Cerebellar cortex (tissue), 1 donor: Measurements from ENCODE around the gene CTAG2.
"Not testable (repeated sequence)": the region's sequence is repeated elsewhere in the genome, so short reads cannot be mapped to it uniquely, and the experiment has no call there.

Source experiments
- DNase-seq: peaks from one replicate; pipeline ENCODE4 v3.0.0-alpha.2; 2015; ENCODE audit warnings: low spot score

CTAG2 gene

DNA sequence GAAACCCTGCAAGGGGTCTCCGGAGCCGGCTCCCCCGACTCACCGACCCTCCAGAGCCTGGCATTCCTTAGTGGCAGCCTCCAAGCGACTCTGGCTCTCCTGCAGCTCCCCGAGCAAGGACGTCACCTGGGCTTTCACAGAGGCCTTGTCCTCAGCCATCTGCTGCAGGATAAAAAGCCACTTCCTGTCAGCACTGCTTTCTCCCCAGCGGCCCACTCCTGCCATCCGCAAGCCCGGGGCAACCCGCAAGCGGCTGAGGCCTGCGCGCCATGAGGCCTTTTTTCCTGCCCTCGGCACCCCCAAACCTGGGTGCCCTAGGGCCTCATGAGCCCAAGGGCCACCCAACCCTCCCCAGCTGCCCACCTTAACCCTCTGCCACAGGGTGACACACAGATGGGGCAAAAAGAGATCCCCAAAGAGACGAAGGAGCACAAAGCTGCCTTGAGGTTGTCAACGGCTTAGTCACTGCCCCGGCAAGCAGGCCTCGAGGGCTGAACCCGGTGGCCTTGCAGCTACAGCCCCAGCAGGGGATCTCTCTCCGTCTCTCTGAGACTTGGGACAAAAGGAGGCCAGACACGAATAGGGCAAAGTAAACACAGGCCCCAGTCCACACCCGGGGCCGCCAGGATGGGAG lies 7.5 kb downstream of the CTAG2 start:
- DNase-seq = not testable (repeated sequence)

DNA sequence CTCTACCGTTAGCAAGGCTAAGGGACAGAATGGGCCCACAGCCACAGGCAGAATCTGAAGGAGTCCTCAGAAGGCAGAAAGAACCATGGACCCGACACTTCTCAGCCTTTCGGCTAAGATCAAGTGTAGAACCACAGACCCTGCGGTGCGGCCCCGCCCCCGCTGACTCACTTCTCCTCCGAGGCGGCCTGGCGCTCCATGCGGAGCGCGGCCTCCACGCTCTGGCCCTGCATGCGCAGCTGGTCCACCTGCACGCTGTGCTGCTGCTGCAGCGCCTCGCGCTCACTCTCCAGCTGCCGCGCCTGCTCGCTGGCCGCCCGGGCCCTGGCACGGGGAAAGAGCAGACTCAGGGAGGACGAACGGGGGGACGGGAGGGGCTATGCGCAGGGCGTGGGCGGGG lies 9.7 kb downstream of the CTAG2 start:
- DNase-seq = not testable (repeated sequence)

DNA sequence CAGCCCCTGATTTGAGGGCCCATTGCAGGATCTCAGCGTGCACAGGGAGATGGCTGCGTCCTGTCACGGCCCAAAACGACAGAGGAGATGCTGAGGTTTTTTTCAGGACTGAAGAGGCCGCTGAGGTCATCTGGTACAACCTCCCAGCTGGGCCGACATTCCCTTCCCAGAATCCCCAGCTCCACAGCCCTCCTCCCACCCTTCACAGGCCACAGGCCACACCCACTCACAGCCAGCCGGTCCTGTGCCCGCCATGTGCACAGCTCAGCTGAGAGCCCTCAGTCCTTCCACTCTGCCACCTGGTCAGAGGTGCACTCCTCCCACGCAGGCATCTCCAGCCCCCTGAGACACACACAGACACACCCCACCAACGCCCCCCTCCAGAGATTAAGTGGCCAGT lies 11.6 kb downstream of the CTAG2 start:
- not testable (repeated sequence) for DNase-seq

DNA sequence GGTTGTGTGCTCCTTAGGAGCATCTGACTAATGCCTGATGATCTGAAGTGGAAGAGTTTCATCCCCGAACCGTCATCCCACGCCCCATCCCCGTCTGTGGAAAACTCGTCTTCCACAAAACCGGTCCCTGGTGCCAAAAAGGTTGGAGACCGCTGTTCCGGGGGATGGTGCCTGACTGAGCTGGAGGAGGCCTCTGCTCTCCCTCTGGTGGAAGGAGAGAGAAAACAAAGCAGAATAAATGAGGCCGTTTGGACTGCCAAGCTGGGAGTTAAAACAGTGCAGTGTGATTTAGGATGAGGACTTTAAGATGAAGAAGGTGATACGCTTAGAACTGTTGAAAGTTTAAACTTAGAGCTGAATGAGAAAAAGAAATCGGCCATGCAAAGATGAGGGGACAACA lies 19.7 kb downstream of the CTAG2 start:
- DNase-seq = not testable (repeated sequence)

DNA sequence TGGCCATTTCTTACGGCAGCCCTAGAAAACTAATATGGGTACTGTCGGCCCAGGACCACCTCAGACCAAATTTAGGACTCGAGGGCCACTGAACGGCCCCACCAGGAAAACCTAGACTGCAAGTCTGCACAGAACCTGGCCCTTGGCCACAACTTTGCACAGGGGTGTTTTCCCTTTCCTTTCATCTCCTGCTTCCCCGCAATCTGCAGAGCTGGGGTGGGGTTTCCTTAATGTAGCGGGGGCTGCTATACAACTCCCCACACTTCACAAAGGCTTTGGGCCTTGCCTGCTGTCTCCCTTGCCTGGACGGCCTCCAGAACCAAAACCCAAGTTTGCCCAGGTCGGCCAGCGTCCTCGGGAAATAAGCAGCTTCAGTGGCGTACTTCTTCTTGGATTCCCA lies 22.4 kb downstream of the CTAG2 start:
- not testable (repeated sequence) for DNase-seq

DNA sequence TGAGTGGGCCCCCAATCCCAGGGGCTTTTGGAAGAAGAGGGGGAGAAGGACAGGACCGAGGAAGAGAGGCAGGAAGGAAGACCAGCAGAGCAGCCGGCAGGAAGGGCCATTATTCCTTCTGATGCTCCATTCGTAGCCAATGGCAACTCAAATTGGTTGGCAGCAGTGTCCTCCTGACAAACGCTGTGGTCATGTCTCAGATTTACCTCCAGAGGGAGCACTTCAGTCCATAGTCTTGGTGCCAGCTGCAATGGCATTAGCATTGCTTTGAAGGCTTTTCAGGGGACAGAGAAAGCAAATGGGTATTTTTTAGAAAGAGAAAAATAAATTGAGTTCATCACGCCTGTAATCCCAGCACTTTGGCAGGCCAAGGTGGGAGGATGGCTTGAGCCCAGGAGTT lies 24.4 kb downstream of the CTAG2 start:
- not testable (repeated sequence) for DNase-seq

DNA sequence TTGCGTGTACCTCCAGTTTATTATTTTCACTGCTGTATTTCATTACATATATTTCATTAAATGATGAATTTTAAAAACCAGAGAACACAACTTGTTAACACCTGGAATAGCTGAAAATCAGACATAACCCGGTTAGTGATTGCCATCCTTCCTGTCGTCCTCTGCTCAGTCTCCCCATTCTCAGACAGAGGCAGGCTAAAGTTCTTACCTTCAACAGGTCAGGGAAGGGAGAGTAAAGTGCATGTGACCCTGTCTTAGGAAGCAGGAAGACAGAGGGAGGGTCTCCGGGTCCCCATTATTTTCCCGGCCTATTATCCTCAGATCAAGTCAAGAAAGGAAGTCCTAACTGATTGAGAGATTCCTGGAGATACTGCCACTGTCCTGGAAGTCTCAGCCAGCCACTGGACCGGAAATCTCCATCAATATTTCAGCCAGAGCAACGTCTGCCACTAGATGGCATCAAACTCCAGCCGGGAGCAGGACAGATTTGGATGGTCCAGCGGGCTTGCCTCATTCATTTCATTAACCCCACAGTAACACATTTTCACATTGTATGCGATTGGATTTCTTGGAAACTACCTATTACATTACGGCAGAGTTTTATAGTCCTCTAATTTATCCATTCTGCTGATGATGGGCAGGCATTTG lies 32.5 kb downstream of the CTAG2 start:
- not testable (repeated sequence) for DNase-seq

DNA sequence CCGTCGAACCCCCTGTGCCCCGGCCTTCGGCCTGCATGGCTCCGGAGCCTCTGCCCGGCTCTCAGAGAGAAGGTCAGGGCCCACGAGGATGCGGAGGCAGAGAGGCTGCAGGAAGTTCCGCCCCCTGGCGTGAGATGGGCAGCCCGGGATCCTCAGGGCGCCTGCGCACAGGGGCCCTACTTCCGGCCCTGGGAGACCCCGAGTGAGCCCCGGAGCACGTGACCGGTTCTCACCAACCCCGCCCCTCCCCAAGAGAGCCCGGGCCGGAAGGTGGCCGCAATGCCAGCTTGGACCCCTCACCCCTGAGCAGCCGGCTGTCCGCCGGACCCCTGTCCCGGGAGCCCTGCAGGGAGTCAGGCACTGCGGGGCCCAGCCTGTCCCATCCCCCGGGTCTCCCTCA lies 34.2 kb downstream of the CTAG2 start, which contains the start of gene CTAG1B:
Gene CTAG1B, minus strand, starts transcription at position 101 of the 400 bp plus-strand sequence. Its CDS starts 64 bp downstream, at position 37.
- not testable (repeated sequence) for DNase-seq

DNA sequence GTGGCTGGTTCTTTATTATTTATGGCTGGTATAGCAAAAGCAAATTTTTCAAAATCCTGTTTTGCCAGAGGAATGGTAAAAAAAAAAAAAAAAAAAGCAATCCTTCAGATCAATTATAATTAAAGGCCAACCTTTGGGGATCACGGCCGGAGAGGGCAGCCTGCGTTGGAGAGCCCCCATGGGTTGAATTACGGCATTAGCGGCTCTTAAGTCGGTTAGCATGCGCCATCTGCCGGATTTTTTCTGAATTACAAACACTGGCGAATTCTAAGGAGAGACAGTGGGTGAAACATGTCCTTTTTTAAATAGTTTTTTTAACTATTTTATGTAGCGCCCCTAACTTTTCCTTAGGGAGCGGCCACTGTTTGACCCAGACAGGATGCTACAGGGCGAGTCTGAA lies 39.8 kb downstream of the CTAG2 start:
- not testable (repeated sequence) for DNase-seq

DNA sequence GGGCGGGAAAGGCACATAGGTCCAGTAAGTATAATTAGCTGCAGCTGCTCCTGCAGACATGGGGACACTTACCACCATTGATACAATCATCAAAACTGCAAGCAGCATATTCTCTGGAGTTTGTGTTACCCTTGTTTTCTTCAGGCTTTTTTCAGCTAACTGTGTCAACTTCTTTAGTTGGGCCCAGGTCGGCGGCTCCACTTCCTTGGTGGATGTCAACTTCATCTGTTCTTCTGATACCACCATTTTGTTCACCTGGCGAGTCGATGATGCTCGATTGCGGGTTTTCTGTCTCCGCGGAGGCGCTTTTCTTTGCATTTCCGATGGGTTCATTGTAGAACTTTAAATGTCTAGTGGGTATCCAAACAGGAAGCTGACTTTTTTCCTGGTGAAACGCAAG lies 42.2 kb downstream of the CTAG2 start:
- not testable (repeated sequence) for DNase-seq

DNA sequence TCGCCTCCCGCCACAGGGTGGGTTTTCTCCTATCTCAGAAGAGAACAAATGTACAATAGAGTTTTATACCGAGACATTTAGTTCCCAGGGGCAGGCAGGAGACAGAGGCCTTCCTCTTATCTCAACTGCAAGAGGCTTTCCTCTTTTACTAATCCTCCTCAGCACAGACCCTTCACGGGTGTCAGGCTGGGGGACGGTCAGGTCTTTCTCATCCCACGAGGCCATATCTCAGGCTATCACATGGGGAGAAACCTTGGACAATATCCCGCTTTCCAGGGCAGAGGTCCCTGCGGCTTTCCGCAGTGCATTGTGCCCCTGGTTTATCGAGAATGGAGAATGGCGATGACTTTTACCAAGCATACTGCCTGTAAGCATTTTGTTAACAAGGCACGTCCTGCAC lies 44.6 kb downstream of the CTAG2 start:
- not testable (repeated sequence) for DNase-seq

DNA sequence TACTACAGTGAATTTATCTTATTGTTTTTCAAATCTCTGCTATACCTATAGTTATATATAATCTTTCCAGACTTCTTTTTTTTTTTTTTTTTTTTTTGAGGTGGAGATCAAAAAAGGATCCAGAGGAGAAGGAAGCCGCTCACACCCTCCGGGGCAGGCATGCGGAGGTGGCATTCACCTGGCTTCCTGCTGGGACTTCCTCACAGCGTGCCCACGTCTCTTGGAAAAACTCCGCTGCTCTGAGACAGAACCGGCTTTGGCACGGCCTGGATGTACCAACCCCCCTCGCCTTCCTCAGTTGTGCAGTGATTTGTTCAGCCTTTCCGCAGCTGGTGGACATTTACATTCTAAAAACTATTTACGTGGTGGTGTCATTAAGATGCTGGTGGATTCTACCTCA lies 45.4 kb downstream of the CTAG2 start:
- DNase-seq = not testable (repeated sequence)

DNA sequence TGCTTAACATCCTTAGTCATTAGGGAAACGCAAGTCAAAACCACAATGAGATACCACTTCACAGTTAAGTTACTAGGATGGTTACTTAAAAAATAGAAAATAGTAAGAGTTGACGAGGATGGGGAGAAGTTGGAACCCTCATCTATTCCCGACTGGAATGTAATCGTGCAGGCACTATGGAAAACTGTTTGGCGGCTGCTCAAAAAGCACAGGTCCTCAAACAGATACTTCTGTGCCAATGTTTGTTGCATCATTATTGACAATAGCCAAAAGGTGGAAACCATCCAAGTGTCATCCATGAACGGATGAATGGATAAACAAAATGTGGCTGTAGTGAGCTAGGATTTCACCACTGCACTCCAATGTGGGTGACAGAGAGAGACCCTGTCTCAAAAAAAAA lies 46.0 kb downstream of the CTAG2 start:
- DNase-seq = no peak

DNA sequence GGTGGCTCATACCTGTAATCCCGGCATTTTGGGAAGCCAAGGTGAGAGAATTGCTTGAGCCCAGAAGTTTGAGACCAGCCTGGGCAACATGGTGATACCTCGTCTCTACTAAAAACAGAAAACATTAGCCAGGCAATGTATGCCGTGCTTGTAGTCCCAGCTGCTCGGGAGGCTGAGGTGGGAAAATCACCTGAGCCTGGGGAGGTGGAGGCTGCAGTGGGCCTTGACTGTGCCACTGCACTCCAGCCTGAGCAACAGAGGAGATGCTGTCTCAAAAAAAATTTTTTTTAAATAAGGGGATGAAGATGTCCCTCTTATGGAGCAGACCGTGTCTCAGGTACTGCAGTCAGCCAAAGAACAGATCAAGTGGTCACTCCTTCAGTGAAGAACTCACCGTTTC lies 47.8 kb downstream of the CTAG2 start:
- DNase-seq = no peak

DNA sequence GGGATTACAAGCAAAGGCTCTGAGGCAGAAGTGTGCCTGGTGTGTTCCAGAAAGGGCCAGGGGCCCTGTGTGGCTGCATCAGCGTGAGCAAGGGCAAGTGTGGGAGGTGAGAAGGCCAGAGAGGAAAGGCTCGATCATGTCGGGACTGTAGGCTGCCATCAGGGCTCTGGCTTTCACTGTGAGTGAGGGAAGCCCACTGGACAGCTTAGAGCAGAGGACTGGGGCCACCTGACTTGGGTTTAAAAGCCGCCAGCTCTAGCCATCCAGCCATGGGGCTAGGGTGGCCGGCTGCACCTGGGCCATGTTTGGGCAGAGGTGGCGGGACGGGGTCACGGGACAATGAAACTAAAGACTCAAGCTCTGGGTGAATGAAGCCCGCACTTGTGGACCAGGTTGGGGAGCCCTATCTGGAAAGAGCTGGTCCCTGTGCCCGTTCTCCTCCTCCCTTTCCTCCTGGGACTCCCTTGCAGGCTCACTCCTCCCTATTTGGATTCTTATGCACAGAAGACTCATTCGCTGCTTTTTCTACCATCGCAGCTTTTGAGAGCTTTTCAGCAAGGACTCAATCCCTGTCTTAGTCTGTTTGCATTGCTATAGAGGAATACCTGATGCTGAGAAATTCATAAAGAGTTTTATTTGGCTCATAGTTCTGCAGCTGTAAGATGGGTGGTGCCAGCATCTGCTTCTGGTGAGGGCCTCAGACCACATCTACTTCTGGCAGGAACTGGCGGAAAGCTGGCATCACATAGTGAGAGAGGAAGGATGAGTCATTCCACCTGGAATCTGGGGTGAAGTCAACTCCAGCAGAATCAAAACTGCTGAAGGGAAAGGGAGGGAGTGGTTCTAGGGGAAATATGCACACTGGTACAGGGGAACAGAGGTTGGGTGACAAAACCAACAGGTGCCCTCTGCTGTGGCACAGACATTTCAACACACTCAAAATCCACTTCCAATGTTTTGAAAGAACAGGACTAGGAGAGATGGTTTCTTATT lies 49.6 kb downstream of the CTAG2 start:
- no peak for DNase-seq

DNA sequence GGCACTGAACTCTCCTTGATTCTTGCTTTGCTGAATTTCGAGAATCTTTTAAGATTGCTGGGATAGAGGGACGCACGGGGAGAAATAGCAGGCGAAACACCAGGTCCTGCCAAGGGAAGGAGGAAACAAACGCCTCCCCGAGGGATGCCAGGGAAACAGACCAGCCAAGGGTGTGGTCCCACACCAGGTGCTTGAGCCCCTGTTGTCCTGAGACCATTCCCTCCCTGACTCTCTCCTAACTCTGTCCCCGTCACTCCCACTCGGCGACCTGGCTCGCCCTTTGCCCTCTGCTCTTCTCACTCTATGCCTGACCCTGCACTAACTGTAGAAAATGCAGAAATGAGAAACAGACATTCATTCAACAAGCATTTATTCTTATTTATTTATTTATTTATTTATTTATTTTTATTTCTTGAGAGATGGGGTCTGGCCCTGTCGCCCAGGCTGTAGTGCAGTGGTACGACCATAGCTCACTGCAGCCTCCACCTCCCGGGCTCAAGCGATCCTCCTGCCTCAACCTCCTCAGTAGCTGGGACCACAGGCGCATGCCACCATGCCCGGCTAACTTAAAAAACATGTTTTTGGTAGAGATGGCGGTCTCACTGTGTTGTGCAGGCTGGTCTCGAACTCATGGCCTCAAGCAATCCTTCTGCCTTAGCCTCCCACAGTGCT lies 50.5 kb downstream of the CTAG2 start:
- no peak for DNase-seq

DNA sequence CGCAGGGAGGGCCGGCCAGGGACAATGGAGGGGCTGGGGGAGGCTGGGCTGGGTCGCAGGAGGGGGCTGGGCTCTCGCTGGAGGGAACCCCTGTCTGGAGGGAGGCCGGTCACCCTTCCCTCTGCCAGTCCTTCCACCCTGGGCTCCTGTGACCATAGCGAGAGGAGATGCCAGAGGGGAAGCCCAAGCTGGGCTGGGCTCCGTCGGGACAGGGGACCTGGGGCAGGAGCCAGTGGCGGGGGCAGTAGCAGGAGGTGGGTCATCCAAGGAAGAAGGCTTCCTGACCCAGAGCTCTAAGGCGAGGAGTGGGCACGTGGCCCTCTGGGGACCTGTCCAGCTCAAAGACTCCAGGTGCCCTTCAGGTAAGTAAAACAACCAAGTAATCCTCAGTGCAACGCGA lies 51.2 kb downstream of the CTAG2 start:
- DNase-seq = no peak
